Measurements from ENCODE around the gene JAZF1. TPM values are rescaled to one million over a fixed set of nuclear protein-coding genes. Genes with fewer than 3 reads are reported as not detected.

JAZF1 gene
- total RNA-seq, 1 donor from 2014 or later, result 33.8 TPM

DNA sequence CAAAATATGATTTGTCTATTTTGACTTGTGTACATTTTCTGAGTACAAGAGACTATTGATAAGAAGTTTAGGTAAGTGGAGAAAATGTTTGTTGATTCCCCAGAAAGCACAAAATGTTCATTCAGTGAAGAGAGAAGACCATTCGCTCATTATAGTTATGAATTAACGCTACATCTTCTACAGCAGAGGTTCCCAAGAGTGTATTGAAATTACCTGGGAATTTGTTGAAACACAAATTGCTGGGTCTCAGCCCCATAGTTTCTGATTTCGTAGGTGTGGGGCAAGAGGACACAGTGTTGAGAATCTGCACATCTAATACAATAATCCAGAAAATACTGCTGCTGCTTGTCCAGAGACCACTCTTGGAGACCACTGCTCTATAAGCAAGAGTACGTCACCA is 24.2 kb downstream of the JAZF1 start:
- H3K4me3 Mint-ChIP-seq (ENCODE audit: unreplicated experiment), result no peak overlapping the region
- H3K9me3 Mint-ChIP-seq (ENCODE audit: low read depth), result no peaks in the 10 kb centered on the region
- TF ChIP-seq, protein P1, sequence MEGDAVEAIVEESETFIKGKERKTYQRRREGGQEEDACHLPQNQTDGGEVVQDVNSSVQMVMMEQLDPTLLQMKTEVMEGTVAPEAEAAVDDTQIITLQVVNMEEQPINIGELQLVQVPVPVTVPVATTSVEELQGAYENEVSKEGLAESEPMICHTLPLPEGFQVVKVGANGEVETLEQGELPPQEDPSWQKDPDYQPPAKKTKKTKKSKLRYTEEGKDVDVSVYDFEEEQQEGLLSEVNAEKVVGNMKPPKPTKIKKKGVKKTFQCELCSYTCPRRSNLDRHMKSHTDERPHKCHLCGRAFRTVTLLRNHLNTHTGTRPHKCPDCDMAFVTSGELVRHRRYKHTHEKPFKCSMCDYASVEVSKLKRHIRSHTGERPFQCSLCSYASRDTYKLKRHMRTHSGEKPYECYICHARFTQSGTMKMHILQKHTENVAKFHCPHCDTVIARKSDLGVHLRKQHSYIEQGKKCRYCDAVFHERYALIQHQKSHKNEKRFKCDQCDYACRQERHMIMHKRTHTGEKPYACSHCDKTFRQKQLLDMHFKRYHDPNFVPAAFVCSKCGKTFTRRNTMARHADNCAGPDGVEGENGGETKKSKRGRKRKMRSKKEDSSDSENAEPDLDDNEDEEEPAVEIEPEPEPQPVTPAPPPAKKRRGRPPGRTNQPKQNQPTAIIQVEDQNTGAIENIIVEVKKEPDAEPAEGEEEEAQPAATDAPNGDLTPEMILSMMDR (IDR thresholded peaks at IDR 0.05), result no peak
- H3K4me1 Mint-ChIP-seq (ENCODE audit: low read depth), result peaks cover 61% of the 10 kb centered on the region
- no peak for DNase-seq (ENCODE audit: low spot score)
- no peaks in the 10 kb centered on the region for H3K27me3 Mint-ChIP-seq (ENCODE audit: low read depth)
- H3K36me3 Mint-ChIP-seq (ENCODE audit: low read depth), result peaks cover 2% of the 10 kb centered on the region
- H3K27ac Mint-ChIP-seq (ENCODE audit: unreplicated experiment), result no peak overlapping the region

DNA sequence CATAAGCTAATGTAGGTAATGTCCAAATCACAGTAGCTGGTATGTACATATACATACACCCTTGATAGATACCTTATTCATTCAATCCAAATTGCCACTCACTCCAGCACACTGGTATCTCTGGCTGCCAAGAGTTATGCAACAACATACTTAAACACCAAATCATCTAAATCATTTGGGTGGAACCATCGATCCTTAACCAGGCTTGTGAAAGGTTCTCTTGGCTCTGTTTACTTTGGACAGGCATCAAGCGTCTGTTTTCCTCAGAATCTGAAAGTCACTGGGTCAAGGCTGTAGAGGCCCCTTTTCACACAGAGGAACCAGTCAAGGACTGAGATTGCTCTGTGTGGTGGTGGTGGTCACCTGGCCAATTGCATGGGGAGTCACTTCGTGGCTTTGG is 24.6 kb downstream of the JAZF1 start:
- peaks cover 61% of the 10 kb centered on the region for H3K4me1 Mint-ChIP-seq (ENCODE audit: low read depth)
- H3K36me3 Mint-ChIP-seq (ENCODE audit: low read depth), result peaks cover 2% of the 10 kb centered on the region
- H3K27me3 Mint-ChIP-seq (ENCODE audit: low read depth), result no peaks in the 10 kb centered on the region
- H3K27ac Mint-ChIP-seq (ENCODE audit: unreplicated experiment), result no peak overlapping the region
- DNase-seq (ENCODE audit: low spot score), result no peak
- H3K9me3 Mint-ChIP-seq (ENCODE audit: low read depth), result no peaks in the 10 kb centered on the region
- TF ChIP-seq, protein P1 (IDR thresholded peaks at IDR 0.05), result no peak
- H3K4me3 Mint-ChIP-seq (ENCODE audit: unreplicated experiment), result no peak overlapping the region

DNA sequence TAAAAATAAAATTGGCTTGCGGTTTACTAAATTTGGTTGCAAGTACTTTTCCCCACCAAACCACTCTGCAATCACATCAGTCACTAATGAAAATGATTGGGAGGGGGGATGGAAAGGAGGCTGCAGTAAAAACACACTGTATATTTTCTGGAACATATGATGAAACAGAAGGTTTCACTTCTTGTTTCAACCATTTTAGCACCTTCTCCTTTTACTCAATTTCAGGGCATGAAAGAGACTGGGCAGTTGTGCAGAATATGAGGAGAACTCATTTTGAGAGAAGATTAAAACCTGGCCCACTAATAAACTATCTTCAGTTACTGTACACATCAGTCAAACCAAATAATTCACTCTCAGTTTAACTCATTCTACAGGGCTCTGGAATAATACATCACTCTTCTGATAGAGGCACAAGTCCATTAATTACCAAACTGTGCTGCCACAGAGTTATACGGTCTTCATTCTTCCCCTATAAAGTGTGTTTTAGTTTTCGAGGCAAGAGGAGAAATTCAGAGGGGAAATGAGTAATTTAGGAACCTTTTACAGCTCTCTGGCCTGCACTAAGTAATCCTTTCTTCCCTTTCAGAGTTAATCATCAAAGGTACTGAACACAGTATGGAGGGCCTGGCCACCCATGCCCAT is 25.5 kb downstream of the JAZF1 start:
- Mint-ChIP-seq H3K9me3 (ENCODE audit: low read depth) (no peaks in the 10 kb centered on the region), H3K4me3 (ENCODE audit: unreplicated experiment) (no peak overlapping the region), H3K27me3 (ENCODE audit: low read depth) (no peaks in the 10 kb centered on the region), H3K36me3 (ENCODE audit: low read depth) (peaks cover 2% of the 10 kb centered on the region), H3K27ac (ENCODE audit: unreplicated experiment) (peak overlapping the region; percentile 2), H3K4me1 (ENCODE audit: low read depth) (peaks cover 52% of the 10 kb centered on the region)
- no peak for DNase-seq (ENCODE audit: low spot score)
- TF ChIP-seq, protein P1 (IDR thresholded peaks at IDR 0.05), result no peak

DNA sequence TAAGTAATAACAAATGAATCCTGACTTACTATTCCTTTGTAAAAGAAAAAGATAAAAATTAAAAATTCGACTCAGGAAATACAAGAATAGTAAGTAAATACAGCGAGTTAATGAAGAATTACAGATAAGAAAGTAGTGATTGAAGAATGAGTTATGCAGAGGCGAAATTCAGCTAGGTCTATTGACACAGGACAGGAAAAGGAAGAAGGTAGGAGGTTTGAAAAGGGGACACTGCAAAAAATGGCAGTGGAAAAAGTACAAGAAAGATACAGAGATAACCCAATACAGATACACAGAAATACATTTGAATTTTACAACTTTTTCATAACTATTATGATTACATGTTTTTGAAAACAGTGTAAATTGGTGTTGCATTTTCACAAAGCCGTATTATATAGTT is 28.0 kb downstream of the JAZF1 start:
- H3K9me3 Mint-ChIP-seq (ENCODE audit: low read depth), result no peaks in the 10 kb centered on the region
- no peak overlapping the region for H3K4me3 Mint-ChIP-seq (ENCODE audit: unreplicated experiment)
- no peaks in the 10 kb centered on the region for H3K36me3 Mint-ChIP-seq (ENCODE audit: low read depth)
- H3K27me3 Mint-ChIP-seq (ENCODE audit: low read depth), result no peaks in the 10 kb centered on the region
- DNase-seq (ENCODE audit: low spot score), result no peak
- TF ChIP-seq, protein P1 (IDR thresholded peaks at IDR 0.05), result no peak
- peaks cover 42% of the 10 kb centered on the region for H3K4me1 Mint-ChIP-seq (ENCODE audit: low read depth)
- H3K27ac Mint-ChIP-seq (ENCODE audit: unreplicated experiment), result peak overlapping the region; percentile 71

DNA sequence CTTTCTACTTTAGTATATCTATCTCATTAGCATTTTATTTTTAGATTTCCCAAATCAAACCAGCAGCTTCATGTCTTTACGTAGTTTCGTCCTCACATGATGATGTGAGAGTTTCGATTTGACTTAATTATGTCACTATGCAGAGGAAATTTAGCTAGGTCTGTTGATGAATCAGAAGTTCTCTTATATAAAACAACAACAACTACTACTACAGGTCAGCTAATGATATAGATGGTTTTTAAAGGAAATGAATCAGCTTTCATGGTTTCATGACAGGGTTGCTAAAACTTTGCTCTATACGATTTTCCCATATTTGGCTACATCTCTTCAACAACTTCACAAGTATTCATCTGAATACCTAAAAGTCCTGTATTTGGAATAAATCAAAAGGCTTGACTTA is 28.6 kb downstream of the JAZF1 start:
- H3K9me3 Mint-ChIP-seq (ENCODE audit: low read depth), result no peaks in the 10 kb centered on the region
- H3K4me3 Mint-ChIP-seq (ENCODE audit: unreplicated experiment), result no peak overlapping the region
- no peak for DNase-seq (ENCODE audit: low spot score)
- TF ChIP-seq, protein P1 (IDR thresholded peaks at IDR 0.05), result no peak
- no peaks in the 10 kb centered on the region for H3K27me3 Mint-ChIP-seq (ENCODE audit: low read depth)
- H3K36me3 Mint-ChIP-seq (ENCODE audit: low read depth), result no peaks in the 10 kb centered on the region
- H3K4me1 Mint-ChIP-seq (ENCODE audit: low read depth), result peaks cover 36% of the 10 kb centered on the region
- peak overlapping the region; percentile 71 for H3K27ac Mint-ChIP-seq (ENCODE audit: unreplicated experiment)

Data from chondrocyte (in vitro differentiated cells).